HUES6 (cell line): ENCODE measurements around the gene ROBO1.
A peak's percentile ranks its signal among the peaks of the same experiment; 100 is the strongest.

Experiments
- H3K27ac ChIP-seq: 2 replicates; pipeline ENCODE4 v1.7.0; 2013; ENCODE audit warnings: low read depth, mild to moderate bottlenecking, low read length, inconsistent platforms
- H3K27me3 ChIP-seq: 2 replicates; pipeline ENCODE4 v1.6.1; 2013; ENCODE audit warnings: low read length; ENCODE audit not compliant: control insufficient read depth, insufficient read depth
- H3K36me3 ChIP-seq: 2 replicates; pipeline ENCODE4 v1.6.1; 2013; ENCODE audit warnings: low read length; ENCODE audit not compliant: control insufficient read depth, insufficient read depth
- H3K4me1 ChIP-seq: 2 replicates; pipeline ENCODE4 v1.6.1; 2013; ENCODE audit warnings: low read length; ENCODE audit not compliant: control insufficient read depth, insufficient read depth
- H3K4me3 ChIP-seq: 2 replicates; pipeline ENCODE4 v1.5.1; 2013; ENCODE audit warnings: low read depth, low read length
- H3K9ac ChIP-seq: one replicate; pipeline ENCODE4 v1.6.1; 2013; ENCODE audit warnings: mild to moderate bottlenecking, low read length
- H3K9me3 ChIP-seq: 2 replicates; pipeline ENCODE4 v1.6.1; 2013; ENCODE audit warnings: low read depth, low read length; ENCODE audit not compliant: control insufficient read depth, insufficient read depth

Gene ROBO1

DNA sequence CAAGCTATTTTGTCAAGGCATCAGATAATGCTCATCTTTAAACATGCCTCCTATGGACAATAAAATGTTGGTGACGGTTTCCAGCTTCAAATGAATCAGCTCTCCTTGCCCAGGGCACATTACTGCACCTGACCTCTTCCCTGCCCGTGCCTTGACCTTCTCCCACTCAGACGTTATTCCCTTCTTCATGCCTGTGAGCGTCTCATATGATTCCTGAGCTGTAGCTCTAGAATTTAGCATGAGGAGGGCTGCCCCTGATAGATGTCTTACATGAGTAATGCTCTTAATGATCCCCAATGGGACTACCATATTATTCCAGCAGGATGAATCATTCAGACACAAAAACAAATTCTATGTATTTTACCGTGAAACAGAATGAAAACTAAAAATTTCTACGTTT, 762.7 kb downstream of the ROBO1 start:
- Histone ChIP-seq H3K9me3 (no peaks in the 10 kb centered on the region), H3K9ac (no peak overlapping the region), H3K36me3 (no peaks in the 10 kb centered on the region), H3K4me1 (peaks cover 23% of the 10 kb centered on the region), H3K27ac (no peak overlapping the region), H3K4me3 (no peak overlapping the region), H3K27me3 (no peaks in the 10 kb centered on the region)

DNA sequence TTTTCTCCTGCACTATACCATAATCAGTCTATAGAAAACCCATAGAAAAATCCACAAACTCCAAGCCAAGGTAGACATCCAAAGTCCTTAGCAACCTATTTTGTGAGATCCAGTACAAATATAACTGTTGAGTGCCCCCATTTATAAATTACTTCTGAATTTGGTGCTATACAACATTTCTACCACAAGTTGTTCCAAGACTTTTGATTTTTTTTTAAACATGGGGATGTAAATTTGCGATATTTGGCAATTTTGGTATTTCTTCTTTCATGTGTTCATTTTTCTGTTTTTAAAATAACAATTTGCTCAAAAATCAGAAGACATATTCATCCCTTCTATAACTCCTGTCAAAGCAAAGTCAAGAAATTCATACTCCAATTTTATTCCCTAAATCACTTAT, 763.8 kb downstream of the ROBO1 start:
- Histone ChIP-seq H3K4me1 (peaks cover 23% of the 10 kb centered on the region), H3K9me3 (no peaks in the 10 kb centered on the region), H3K4me3 (no peak overlapping the region), H3K9ac (no peak overlapping the region), H3K36me3 (no peaks in the 10 kb centered on the region), H3K27ac (no peak overlapping the region), H3K27me3 (no peaks in the 10 kb centered on the region)

DNA sequence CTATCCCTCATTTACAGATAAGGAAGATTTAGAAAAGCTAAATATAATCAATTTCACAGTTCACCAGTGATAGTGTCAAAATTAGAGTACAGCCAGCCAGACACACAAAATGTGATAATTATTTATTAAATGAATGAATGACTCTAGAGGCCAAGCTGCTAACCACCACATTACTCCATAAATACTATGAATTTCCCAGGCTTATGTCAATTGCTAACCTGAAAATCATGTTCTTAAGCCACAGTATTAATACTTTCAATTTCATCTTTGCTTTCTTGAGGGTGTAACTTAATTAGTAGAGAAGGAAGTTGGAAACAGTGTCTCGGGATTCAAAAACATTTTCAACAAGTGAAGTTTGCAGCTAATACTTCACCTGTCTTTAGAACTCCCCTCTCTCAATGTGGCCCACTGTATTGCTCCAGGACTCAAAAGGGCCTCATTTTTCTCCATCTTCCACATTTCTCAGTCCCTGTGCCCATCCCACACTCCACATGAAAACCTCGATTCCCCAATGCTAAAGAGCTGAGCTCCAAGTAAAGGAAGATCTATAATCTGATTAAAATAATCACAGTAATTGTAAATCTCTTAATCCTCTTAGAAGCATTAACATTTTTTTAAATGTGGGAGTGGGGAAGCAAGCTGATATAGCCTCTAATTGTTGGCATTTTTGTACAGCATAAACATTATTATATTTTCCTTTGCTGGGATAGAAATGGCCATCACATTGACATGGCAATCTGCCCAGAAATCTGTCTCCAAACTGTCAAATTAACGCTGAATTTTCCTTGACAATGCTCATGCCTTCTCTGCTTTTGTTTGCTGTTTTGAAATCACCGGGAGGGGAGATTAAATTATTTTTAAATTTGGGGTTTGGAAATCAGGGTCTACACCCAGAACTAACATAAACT, 765.1 kb downstream of the ROBO1 start:
- Histone ChIP-seq H3K27me3 (no peaks in the 10 kb centered on the region), H3K36me3 (no peaks in the 10 kb centered on the region), H3K27ac (no peak overlapping the region), H3K4me1 (peaks cover 20% of the 10 kb centered on the region), H3K4me3 (no peak overlapping the region), H3K9me3 (no peaks in the 10 kb centered on the region), H3K9ac (no peak overlapping the region)

DNA sequence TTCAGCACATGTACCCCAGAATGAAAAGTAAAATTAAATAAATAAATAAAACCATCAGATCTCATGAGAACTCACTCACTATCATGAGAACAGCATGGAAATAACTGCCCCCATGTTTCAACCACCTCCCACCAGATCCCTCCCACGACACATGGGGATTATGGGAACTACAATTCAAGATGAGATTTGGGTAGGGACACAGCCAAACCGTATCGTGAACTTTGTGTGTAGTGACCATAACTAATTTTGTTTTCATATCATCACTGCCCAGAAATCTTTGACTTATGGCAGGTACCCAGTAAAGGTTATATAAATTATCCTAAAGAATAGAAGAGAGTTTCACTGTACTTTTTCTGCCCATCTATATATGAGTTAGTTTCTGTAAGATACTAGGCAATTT, 766.5 kb downstream of the ROBO1 start:
- Histone ChIP-seq H3K27ac (no peak overlapping the region), H3K9me3 (no peaks in the 10 kb centered on the region), H3K36me3 (no peaks in the 10 kb centered on the region), H3K4me1 (peaks cover 15% of the 10 kb centered on the region), H3K9ac (no peak overlapping the region), H3K27me3 (no peaks in the 10 kb centered on the region), H3K4me3 (no peak overlapping the region)

DNA sequence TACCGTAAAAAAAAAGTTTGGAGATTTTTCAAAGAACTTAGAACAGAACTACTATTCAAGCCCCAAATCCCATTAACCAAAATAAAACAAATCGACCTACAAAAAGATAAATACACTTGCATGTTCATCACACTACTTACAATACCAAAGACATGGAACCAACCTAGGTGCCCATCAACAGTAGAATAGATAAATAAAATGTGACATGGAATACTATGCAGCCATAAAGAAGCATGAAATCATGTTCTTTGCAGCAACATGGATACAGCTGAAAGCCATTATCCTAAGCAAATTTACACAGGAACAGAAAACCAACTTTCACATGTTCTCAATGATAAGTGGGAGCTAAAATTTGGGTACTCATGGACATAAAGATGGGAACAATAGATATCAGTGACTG, 768.7 kb downstream of the ROBO1 start:
- Histone ChIP-seq H3K9me3 (no peaks in the 10 kb centered on the region), H3K27me3 (no peaks in the 10 kb centered on the region), H3K9ac (no peak overlapping the region), H3K4me1 (peaks cover 18% of the 10 kb centered on the region), H3K36me3 (no peaks in the 10 kb centered on the region), H3K27ac (no peak overlapping the region), H3K4me3 (no peak overlapping the region)

DNA sequence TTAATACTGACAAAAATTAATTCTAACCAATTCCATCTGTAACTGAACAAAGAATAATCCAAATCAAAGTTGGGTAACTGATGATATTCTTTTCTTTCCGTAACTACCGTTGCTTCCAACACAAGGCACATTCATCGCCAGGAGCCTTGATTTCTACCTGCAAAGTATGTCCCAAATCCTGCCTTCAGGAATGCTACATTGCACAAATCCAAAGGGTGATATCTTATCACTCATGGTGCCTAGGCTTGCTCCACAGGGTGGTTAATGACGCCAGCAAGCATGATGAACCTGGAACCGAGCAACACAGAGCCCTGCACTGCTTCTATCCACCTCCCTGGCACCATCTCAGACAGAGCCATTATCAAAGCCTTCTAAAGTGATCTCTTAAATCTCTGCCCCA, 772.7 kb downstream of the ROBO1 start:
- Histone ChIP-seq H3K27ac (no peak overlapping the region), H3K9ac (no peak overlapping the region), H3K9me3 (peaks cover 8% of the 10 kb centered on the region; the same call in 1 of the 2 replicates), H3K36me3 (0 out of 2 replicates have a peak, but pooled peaks cover 2% of the 10 kb centered on the region), H3K4me1 (peaks cover 27% of the 10 kb centered on the region), H3K27me3 (no peaks in the 10 kb centered on the region), H3K4me3 (no peak overlapping the region)

DNA sequence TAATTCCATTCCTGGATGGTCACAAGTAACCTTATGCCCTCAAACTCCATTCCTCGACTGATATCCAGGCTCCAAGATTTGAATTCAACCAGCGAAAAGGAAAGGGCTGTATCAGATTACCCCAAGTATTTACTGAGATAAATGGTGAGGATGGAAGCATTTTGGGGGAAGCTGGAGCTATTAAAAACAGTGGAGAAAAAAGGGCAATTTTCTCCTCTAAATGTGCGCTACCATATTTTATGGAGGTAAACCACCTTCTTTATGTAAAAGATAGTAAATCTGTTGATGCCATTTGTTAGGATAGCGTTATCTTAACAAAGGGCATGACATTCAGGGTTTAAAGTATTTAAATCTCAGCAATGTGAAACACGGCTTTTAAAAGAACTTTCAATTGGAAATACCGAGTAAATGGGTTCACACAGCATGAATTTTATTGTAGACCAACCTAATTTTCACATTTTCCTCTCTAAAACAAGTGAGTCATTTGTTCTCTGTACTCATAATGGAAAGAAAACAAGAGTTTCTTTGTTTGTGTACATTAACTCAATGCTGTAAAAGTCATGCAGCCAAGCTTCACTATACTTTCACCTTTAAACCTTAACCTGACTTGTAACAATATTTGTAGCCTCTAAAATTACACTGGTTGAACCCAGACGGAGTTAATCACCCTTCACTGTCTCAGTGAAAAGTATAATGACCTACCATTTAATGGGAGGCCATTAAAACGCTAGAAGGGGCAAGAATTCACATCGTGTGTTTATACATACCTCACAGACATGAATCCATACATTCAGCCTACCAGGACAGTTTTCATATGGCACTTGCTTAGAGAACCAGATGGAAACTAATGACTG, 773.4 kb downstream of the ROBO1 start:
- Histone ChIP-seq H3K36me3 (0 out of 2 replicates have a peak, but pooled peaks cover 2% of the 10 kb centered on the region), H3K4me1 (peaks cover 27% of the 10 kb centered on the region), H3K9me3 (peaks cover 8% of the 10 kb centered on the region; the same call in 1 of the 2 replicates), H3K4me3 (peak overlapping the region; percentile 26), H3K27ac (peak overlapping the region; percentile 13; the same call in 1 of the 2 replicates), H3K27me3 (no peaks in the 10 kb centered on the region), H3K9ac (no peak overlapping the region)

DNA sequence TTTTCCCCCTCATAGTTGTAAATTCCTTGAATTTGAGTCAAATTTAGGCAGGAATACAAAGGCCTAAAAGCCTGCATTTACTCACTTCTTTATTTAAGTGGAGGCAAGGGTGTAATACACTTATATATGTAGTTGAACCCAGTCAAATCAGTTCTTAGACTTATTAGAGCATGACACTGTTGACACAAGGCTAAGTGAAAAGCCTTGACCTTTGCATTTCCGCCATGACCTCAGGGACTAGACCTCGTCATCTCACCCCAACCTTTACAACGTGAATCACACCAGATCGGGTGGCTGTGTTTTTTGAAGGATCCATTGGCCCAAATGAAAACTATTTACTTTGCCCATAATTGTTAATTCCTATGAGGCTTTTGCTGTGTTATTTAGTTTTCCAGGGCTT, 774.4 kb downstream of the ROBO1 start:
- no peak overlapping the region for H3K27ac ChIP-seq
- peaks cover 8% of the 10 kb centered on the region; the same call in 1 of the 2 replicates for H3K9me3 ChIP-seq
- peaks cover 27% of the 10 kb centered on the region for H3K4me1 ChIP-seq
- no peaks in the 10 kb centered on the region for H3K27me3 ChIP-seq
- H3K9ac ChIP-seq = no peak overlapping the region
- H3K36me3 ChIP-seq = 0 out of 2 replicates have a peak, but pooled peaks cover 2% of the 10 kb centered on the region
- no peak overlapping the region for H3K4me3 ChIP-seq

DNA sequence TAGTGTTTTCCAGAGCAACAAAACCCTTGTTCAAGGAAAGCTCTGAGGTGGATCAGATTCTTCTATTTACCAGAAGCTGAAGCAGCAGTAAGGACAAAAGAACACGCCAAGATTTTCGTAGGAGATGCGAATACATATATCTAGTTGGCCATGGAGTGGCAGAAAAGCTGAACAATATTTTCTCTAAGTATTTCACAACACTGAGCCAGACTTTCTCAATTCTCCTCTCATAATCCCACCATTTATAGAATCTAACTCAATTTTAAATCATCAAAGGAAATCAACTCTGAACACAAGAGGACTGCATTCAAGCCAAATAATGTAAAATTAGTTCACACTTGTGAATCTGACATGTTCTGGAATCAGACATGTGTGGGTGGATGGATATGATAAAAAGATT, 775.0 kb downstream of the ROBO1 start:
- no peaks in the 10 kb centered on the region for H3K27me3 ChIP-seq
- H3K27ac ChIP-seq = no peak overlapping the region; the same call in 1 of the 2 replicates
- H3K9ac ChIP-seq = no peak overlapping the region
- H3K36me3 ChIP-seq = 0 out of 2 replicates have a peak, but pooled peaks cover 2% of the 10 kb centered on the region
- no peak overlapping the region for H3K4me3 ChIP-seq
- H3K9me3 ChIP-seq = peaks cover 8% of the 10 kb centered on the region; the same call in 1 of the 2 replicates
- H3K4me1 ChIP-seq = peaks cover 27% of the 10 kb centered on the region

DNA sequence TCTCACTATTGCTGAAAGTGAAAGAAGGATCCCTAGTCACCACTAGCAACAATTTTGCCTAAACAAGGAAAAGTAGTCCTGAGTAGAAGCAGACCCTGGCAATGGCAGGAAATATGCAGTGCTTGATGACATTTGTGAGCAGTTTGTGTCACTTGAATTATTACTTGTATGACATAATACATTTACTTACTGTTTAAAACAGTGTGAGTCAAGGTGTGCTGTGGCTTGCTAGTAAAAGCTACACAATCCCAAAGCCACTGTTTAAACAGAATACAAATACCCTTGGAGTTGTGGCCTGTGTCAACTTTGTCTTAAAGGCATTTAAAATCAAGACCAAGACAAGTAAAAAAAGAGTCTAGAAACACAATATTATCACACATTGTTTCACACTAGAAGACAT, 775.4 kb downstream of the ROBO1 start:
- H3K9me3 ChIP-seq = peaks cover 8% of the 10 kb centered on the region; the same call in 1 of the 2 replicates
- 0 out of 2 replicates have a peak, but pooled peaks cover 2% of the 10 kb centered on the region for H3K36me3 ChIP-seq
- H3K27ac ChIP-seq = no peak overlapping the region; the same call in 1 of the 2 replicates
- H3K27me3 ChIP-seq = no peaks in the 10 kb centered on the region
- no peak overlapping the region for H3K9ac ChIP-seq
- H3K4me1 ChIP-seq = peaks cover 27% of the 10 kb centered on the region
- H3K4me3 ChIP-seq = no peak overlapping the region
